Measurements from ENCODE around the gene PTPN6. TPM values are rescaled to one million over a fixed set of nuclear protein-coding genes. Genes with fewer than 3 reads are reported as not detected.

Gene PTPN6
- total RNA-seq, 1 donor from 2014 or later = 154 TPM

GRCh38 chr12:6928022-6928702 lies 23.0 kb upstream of the PTPN6 start:
- no peaks in the 10 kb centered on the region for H3K27me3 ChIP-seq
- ATAC-seq (peak; percentile 0), DNase-seq (peak; percentile 72)
- no peaks in the 10 kb centered on the region for H3K9me3 ChIP-seq
- H3K4me1 ChIP-seq = peaks cover 61% of the 10 kb centered on the region
- H3K4me3 ChIP-seq = peak overlapping the region; percentile 84
- TF ChIP-seq CTCF (IDR thresholded peaks at IDR 0.05) = no peak
- H3K36me3 ChIP-seq = peaks cover 5% of the 10 kb centered on the region
- intact Hi-C loops (cut with DNase I) = no loop called here
- peak overlapping the region; percentile 90 for H3K27ac ChIP-seq

- Histone ChIP-seq H3K4me3 (peak overlapping the region; percentile 84), H3K36me3 (peaks cover 8% of the 10 kb centered on the region), H3K9me3 (no peaks in the 10 kb centered on the region), H3K27ac (peak overlapping the region; percentile 90), H3K27me3 (no peaks in the 10 kb centered on the region), H3K4me1 (peaks cover 68% of the 10 kb centered on the region)
- intact Hi-C loops (cut with DNase I) = no loop called here
- no peak for TF ChIP-seq CTCF (IDR thresholded peaks at IDR 0.05)
- ATAC-seq = no peak
- DNase-seq = peak; percentile 68
These were observed 22.3 kb upstream of the PTPN6 start for GRCh38 chr12:6928703-6929407.

GRCh38 chr12:6929466-6930452 lies 21.4 kb upstream of the PTPN6 start:
- no peaks in the 10 kb centered on the region for H3K27me3 ChIP-seq
- H3K9me3 ChIP-seq = no peaks in the 10 kb centered on the region
- DNase-seq (no peak), ATAC-seq (no peak)
- H3K4me1 ChIP-seq = peaks cover 71% of the 10 kb centered on the region
- H3K36me3 ChIP-seq = peaks cover 15% of the 10 kb centered on the region
- peak overlapping the region; percentile 90 for H3K27ac ChIP-seq
- TF ChIP-seq CTCF (IDR thresholded peaks at IDR 0.05) = no peak
- peak overlapping the region; percentile 84 for H3K4me3 ChIP-seq
- intact Hi-C loops (cut with DNase I) = loop anchor here (10.0 kb wide), 1 partner anchor 55 kb away; the partner anchor contains the start of gene SPSB2

- ATAC-seq = no peak
- intact Hi-C loops (cut with DNase I) = loop anchor here (10.0 kb wide), 1 partner anchor 58 kb away; the partner anchor contains the start of gene SPSB2
- Histone ChIP-seq H3K27ac (peak overlapping the region; percentile 42), H3K9me3 (no peaks in the 10 kb centered on the region), H3K36me3 (peaks cover 28% of the 10 kb centered on the region), H3K27me3 (no peaks in the 10 kb centered on the region), H3K4me3 (no peak overlapping the region), H3K4me1 (peaks cover 58% of the 10 kb centered on the region)
- DNase-seq = no peak
- no peak for TF ChIP-seq CTCF (IDR thresholded peaks at IDR 0.05)
These were observed 18.4 kb upstream of the PTPN6 start for GRCh38 chr12:6932766-6933165.

GRCh38 chr12:6934110-6934509 lies 17.0 kb upstream of the PTPN6 start:
- no peak for DNase-seq
- H3K9me3 ChIP-seq = no peaks in the 10 kb centered on the region
- no peak overlapping the region for H3K4me3 ChIP-seq
- TF ChIP-seq CTCF (IDR thresholded peaks at IDR 0.05) = no peak
- H3K27ac ChIP-seq = peak overlapping the region; percentile 42
- intact Hi-C loops (cut with DNase I) = loop anchor here (10.0 kb wide), 1 partner anchor 59 kb away; the partner anchor contains the start of gene SPSB2
- H3K36me3 ChIP-seq = peaks cover 28% of the 10 kb centered on the region
- ATAC-seq = no peak
- H3K4me1 ChIP-seq = peaks cover 64% of the 10 kb centered on the region
- H3K27me3 ChIP-seq = no peaks in the 10 kb centered on the region
